Measurements from ENCODE around the gene WNT7A.

Gene WNT7A

DNA sequence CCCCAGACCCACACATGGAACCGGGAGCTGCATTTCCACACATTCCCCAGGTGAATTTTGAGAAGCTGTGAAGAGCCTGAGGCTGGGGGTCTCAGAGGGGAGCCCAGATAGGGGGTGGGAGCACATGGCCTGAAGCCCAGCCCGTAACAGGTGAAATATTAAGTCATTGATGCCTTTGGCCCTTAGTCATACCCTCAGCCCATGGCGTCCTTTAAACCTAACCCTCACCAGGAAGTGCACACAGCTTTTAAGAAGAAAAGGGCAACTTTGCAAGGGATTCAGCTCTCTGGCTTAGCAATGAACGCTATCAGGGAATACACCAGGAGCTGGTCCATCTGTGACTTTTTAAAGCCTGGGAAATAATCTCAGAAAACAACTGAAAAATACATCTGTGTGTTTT lies 40.6 kb downstream of the WNT7A start:
- Histone ChIP-seq H3K27me3 (ENCODE audit: insufficient read depth, low read depth, severe bottlenecking) (peaks cover 98% of the 10 kb centered on the region), H3K4me3 (ENCODE audit: low read depth, low read length) (no peak overlapping the region), H3K9me3 (ENCODE audit: severe bottlenecking) (no peaks in the 10 kb centered on the region), H3K27ac (no peak overlapping the region), H3K36me3 (no peaks in the 10 kb centered on the region)
- DNase-seq, result no peak
- TF ChIP-seq, protein P1, sequence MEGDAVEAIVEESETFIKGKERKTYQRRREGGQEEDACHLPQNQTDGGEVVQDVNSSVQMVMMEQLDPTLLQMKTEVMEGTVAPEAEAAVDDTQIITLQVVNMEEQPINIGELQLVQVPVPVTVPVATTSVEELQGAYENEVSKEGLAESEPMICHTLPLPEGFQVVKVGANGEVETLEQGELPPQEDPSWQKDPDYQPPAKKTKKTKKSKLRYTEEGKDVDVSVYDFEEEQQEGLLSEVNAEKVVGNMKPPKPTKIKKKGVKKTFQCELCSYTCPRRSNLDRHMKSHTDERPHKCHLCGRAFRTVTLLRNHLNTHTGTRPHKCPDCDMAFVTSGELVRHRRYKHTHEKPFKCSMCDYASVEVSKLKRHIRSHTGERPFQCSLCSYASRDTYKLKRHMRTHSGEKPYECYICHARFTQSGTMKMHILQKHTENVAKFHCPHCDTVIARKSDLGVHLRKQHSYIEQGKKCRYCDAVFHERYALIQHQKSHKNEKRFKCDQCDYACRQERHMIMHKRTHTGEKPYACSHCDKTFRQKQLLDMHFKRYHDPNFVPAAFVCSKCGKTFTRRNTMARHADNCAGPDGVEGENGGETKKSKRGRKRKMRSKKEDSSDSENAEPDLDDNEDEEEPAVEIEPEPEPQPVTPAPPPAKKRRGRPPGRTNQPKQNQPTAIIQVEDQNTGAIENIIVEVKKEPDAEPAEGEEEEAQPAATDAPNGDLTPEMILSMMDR (IDR thresholded peaks at IDR 0.05; ENCODE audit: low read depth, low read length), result no peak

DNA sequence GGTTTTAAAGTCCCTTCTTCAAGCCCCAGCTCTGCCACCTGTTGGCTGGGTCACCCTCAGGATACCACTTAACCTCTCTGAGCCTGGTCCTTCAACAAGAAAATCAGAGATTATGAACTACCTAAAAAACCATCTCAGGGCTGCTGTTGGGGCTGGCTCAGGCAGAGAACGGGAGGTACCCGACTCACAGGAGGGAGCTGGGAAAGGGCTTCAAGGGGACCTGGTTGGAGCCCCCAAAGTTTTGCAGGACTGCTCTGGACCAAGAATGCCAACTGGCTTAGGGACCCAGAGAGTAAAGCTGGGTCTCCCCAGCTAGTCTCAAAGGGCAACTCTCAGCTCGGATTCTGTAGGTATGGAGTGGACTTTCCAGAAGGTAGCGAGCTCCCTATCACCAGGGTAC lies 41.5 kb downstream of the WNT7A start:
- H3K4me3 ChIP-seq (ENCODE audit: low read depth, low read length), result no peak overlapping the region
- peaks cover 98% of the 10 kb centered on the region for H3K27me3 ChIP-seq (ENCODE audit: insufficient read depth, low read depth, severe bottlenecking)
- DNase-seq, result no peak
- H3K36me3 ChIP-seq, result no peaks in the 10 kb centered on the region
- no peak overlapping the region for H3K27ac ChIP-seq
- H3K9me3 ChIP-seq (ENCODE audit: severe bottlenecking), result no peaks in the 10 kb centered on the region
- TF ChIP-seq, protein P1 (IDR thresholded peaks at IDR 0.05; ENCODE audit: low read depth, low read length), result no peak

DNA sequence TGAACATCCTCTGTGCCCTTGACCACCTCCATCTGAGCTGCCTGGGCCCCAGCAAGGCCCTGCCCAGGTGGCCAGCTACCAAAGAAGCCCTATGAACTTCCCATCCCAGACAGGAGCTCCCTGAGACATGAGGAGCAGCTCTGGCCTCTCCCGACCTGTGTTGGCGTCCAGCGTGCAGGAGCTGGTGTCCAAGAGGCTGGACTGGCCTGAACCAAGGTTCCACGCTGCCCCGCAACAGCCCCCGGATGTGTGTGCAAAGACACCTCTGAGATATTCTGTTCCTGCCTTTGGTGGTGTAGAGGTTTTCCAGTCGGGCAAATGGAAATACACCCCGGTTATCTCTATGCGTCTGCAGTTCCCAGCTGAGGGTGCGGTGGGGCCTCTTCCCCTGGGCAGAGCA lies 42.1 kb downstream of the WNT7A start:
- no peak for DNase-seq
- H3K4me3 ChIP-seq (ENCODE audit: low read depth, low read length), result no peak overlapping the region
- H3K9me3 ChIP-seq (ENCODE audit: severe bottlenecking), result no peaks in the 10 kb centered on the region
- H3K27ac ChIP-seq, result no peak overlapping the region
- H3K27me3 ChIP-seq (ENCODE audit: insufficient read depth, low read depth, severe bottlenecking), result peaks cover 98% of the 10 kb centered on the region
- TF ChIP-seq, protein P1 (IDR thresholded peaks at IDR 0.05; ENCODE audit: low read depth, low read length), result no peak
- no peaks in the 10 kb centered on the region for H3K36me3 ChIP-seq

DNA sequence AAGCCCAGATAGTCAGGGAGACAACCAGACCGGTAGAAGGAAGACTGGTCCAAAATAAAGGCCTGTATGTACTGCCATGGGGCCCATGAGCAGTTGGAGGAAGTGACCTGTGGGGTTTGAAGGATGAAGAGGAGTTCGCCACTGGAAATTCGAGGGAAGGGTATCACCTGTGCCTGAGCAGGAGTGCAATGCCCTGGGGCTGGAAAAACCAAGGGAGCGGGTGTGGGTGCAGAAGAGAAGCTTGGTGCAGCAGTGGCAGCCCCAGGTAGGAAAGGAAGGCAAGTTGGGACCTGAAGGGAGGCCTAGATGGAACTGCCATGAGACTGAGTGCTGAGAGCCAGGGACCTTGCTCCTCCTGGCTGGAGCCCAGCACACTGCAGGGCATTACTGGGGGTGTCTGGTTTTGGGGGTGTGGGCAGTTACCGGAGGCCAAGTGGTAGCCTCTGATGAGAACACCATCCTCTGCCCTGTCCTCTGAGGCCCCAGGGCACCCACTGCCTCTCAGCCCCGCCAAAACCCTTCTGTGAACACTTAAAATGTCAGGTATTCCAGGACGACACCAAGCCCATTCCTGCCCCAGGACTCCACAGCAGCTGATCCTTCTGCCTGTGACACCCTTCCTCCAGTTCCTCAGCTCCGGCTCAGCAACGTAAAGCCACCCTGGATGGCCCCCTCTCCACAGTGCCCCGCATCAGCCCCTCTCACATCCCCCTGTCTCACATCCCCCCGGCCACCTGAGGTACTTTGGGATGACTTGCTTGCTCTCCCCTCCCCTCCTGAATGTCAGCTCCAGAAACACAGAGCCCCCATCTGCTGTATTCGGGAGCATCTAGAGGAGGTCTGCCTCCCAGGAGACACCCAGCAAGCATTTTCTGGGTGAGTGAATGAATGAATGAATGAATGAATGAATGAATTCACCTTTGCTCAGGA lies 42.9 kb downstream of the WNT7A start:
- Histone ChIP-seq H3K27ac (no peak overlapping the region), H3K4me3 (ENCODE audit: low read depth, low read length) (no peak overlapping the region), H3K9me3 (ENCODE audit: severe bottlenecking) (no peaks in the 10 kb centered on the region), H3K27me3 (ENCODE audit: insufficient read depth, low read depth, severe bottlenecking) (peaks cover 98% of the 10 kb centered on the region), H3K36me3 (no peaks in the 10 kb centered on the region)
- TF ChIP-seq, protein P1 (IDR thresholded peaks at IDR 0.05; ENCODE audit: low read depth, low read length), result no peak
- no peak for DNase-seq

GRCh38 chr3:13835246-13835645 lies 44.6 kb downstream of the WNT7A start:
- Histone ChIP-seq H3K27ac (no peak overlapping the region), H3K9me3 (ENCODE audit: severe bottlenecking) (no peaks in the 10 kb centered on the region), H3K36me3 (no peaks in the 10 kb centered on the region), H3K27me3 (ENCODE audit: insufficient read depth, low read depth, severe bottlenecking) (peaks cover 98% of the 10 kb centered on the region), H3K4me3 (ENCODE audit: low read depth, low read length) (no peak overlapping the region)
- TF ChIP-seq, protein P1 (IDR thresholded peaks at IDR 0.05; ENCODE audit: low read depth, low read length), result no peak
- no peak for DNase-seq
